ENCODE data around the gene TMEM258. TPM values are rescaled to one million over a fixed set of nuclear protein-coding genes. Genes with fewer than 3 reads are reported as not detected.

Gene TMEM258
- polyA plus RNA-seq, 3 donors from 2014 or later: 160 to 274 (median 225) TPM

DNA sequence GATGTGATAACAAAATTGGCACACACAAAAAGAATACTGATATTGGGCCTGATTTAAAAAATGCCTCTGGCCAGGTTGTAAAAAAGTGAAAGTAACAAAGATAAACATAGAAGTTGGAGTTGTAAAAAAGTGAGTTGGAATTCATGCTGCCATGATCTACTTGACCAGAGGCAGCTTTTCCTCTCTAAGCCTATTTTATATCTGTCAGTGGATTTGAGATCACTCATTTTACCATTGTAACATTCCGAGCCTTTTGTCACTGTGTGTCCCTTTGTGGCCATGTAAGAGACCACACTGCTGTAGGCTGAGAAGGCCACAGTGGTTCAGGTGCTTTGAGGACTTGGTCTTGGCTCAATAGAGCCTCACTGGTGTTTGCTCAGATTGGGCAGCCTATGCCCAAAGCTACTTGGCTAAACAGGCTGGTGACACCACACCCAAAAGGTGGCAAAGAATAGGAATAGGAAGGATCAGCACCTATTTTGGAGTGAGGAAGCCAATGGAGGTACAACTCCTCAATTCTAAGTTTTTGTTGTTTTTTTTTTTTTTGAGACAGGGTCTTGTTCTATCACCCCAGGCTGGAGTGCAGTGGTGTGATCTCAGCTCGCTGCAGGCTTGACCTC, 7.4 kb upstream of the TMEM258 start:
- Mint-ChIP-seq H3K9me3 (no peaks in the 10 kb centered on the region), H3K36me3 (peaks cover 0 to 7% (median 4%) of the 10 kb centered on the region in 3 donors), H3K27ac (peak overlapping the region in 3 of 6 donors; percentile 12 to 58 (median 49)), H3K4me3 (no peak overlapping the region), H3K4me1 (peaks cover 7% of the 10 kb centered on the region in 2 donors), H3K27me3 (ENCODE audit: low read depth in 3 of 3) (peaks cover 0 to 1% (median 0%) of the 10 kb centered on the region in 3 donors)
- no peak for DNase-seq

DNA sequence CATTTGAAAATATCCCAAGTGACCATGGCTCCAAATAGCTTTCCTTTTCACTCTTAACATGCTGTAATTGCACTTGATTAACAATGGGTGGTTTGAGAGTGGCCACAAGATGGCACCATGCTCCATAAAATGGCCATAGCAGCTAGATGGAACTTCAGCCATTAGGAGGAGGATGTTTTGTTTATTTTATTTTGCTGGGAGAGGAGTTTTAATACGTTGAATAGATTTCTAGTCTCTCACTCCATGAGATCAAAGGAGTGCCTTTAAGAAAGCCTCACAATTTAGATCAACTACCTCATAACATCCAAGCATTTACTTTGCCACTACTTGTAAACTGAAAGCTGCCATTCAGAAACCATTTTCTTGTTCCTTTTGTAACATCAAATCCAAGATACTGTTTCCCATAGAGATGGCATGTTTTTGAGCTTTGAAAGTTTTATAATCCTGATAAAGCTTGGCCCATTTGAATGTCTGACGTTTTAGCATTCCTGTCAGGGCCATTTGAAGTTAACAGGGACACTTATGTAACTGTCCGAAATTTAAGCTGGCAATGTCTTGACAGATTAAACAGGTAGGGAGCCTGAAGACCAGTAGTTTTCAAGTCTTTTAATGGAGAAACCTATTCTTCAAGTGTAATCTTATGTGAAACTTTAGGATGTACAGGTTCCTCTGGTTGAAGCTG, 5.0 kb upstream of the TMEM258 start:
- Mint-ChIP-seq H3K27me3 (ENCODE audit: low read depth in 3 of 3) (peaks cover 0 to 6% (median 4%) of the 10 kb centered on the region in 3 donors), H3K36me3 (peaks cover 0 to 4% (median 0%) of the 10 kb centered on the region in 3 donors), H3K4me1 (peaks cover 12 to 19% of the 10 kb centered on the region in 2 donors), H3K9me3 (no peaks in the 10 kb centered on the region), H3K4me3 (no peak overlapping the region), H3K27ac (peak overlapping the region; percentile 31 to 73 (median 44))
- DNase-seq: peak; percentile 68 to 77 (median 70)

DNA sequence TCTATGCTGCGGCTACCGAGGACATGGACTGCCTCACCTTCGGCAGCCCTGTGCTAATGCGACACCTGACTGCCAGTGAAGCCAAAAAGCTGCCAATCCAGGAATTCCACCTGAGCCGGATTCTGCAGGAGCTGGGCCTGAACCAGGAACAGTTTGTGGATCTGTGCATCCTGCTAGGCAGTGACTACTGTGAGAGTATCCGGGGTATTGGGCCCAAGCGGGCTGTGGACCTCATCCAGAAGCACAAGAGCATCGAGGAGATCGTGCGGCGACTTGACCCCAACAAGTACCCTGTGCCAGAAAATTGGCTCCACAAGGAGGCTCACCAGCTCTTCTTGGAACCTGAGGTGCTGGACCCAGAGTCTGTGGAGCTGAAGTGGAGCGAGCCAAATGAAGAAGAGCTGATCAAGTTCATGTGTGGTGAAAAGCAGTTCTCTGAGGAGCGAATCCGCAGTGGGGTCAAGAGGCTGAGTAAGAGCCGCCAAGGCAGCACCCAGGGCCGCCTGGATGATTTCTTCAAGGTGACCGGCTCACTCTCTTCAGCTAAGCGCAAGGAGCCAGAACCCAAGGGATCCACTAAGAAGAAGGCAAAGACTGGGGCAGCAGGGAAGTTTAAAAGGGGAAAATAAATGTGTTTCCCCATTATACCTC, 3.6 kb upstream of the TMEM258 start:
- peaks cover 0 to 11% (median 4%) of the 10 kb centered on the region in 3 donors for H3K27me3 Mint-ChIP-seq (ENCODE audit: low read depth in 3 of 3)
- H3K9me3 Mint-ChIP-seq: no peaks in the 10 kb centered on the region
- H3K27ac Mint-ChIP-seq: peak overlapping the region in 2 of 6 donors; percentile 21 to 28
- H3K4me3 Mint-ChIP-seq: no peak overlapping the region
- H3K36me3 Mint-ChIP-seq: no peaks in the 10 kb centered on the region
- no peak for DNase-seq
- peaks cover 23 to 32% of the 10 kb centered on the region in 2 donors for H3K4me1 Mint-ChIP-seq

DNA sequence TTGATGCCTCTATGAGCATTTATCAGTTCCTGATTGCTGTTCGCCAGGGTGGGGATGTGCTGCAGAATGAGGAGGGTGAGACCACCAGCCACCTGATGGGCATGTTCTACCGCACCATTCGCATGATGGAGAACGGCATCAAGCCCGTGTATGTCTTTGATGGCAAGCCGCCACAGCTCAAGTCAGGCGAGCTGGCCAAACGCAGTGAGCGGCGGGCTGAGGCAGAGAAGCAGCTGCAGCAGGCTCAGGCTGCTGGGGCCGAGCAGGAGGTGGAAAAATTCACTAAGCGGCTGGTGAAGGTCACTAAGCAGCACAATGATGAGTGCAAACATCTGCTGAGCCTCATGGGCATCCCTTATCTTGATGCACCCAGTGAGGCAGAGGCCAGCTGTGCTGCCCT, 3.1 kb upstream of the TMEM258 start:
- Mint-ChIP-seq H3K36me3 (no peaks in the 10 kb centered on the region), H3K27me3 (ENCODE audit: low read depth in 3 of 3) (peaks cover 0 to 11% (median 4%) of the 10 kb centered on the region in 3 donors), H3K4me1 (peaks cover 22 to 36% of the 10 kb centered on the region in 2 donors), H3K27ac (peak overlapping the region in 2 of 6 donors; percentile 40 to 45), H3K4me3 (peak overlapping the region in 1 of 5 donors; percentile 24), H3K9me3 (no peaks in the 10 kb centered on the region)
- no peak for DNase-seq

DNA sequence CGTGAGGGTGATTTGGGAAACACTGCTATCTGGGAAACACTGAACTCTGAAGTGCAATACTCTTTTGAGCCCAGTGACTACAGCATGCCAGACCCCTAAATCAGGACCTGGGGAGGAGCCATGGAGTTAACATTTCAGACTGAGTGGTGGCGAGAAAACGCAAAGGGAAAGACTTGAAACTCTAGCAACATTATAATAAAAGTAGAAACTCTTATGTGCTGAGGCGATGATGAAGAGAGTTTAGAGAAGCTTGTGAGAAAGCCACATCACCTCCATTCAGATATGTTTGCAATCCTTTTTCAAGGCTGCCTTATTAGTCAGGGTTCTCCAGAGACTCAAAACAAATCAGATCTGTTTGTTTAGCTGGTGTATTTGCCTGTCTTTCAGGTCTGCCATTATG, 2.2 kb upstream of the TMEM258 start:
- DNase-seq: no peak
- Mint-ChIP-seq H3K27me3 (ENCODE audit: low read depth in 3 of 3) (peaks cover 0 to 13% (median 4%) of the 10 kb centered on the region in 3 donors), H3K4me1 (peaks cover 20 to 44% of the 10 kb centered on the region in 2 donors), H3K27ac (peak overlapping the region in 2 of 6 donors; percentile 40 to 57), H3K9me3 (no peaks in the 10 kb centered on the region), H3K36me3 (peaks cover 0 to 2% (median 0%) of the 10 kb centered on the region in 3 donors), H3K4me3 (no peak overlapping the region)

DNA sequence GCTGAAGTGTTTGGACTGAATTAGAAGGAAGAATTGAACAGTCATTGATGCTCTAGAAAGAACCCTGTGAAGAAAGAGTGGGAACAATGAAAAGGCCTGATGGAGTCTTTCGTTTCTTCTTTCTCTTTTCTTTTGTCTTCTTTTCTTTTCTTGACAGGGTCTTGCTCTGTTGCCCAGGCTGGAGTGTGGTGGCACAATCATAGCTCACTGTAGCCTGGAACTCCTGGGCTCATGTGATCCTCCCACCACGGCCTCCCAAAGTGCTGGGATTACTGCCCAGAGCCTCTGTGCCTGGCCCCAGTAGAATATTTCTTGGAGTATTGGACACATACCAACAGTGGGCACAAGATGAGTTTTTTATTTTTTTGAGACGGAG, 1.4 kb upstream of the TMEM258 start:
- peaks cover 0 to 13% (median 4%) of the 10 kb centered on the region in 3 donors for H3K27me3 Mint-ChIP-seq (ENCODE audit: low read depth in 3 of 3)
- H3K36me3 Mint-ChIP-seq: peaks cover 0 to 9% (median 0%) of the 10 kb centered on the region in 3 donors
- no peak for DNase-seq
- peak overlapping the region in 5 of 6 donors; percentile 57 to 99 (median 92) for H3K27ac Mint-ChIP-seq
- peaks cover 20 to 51% of the 10 kb centered on the region in 2 donors for H3K4me1 Mint-ChIP-seq
- no peaks in the 10 kb centered on the region for H3K9me3 Mint-ChIP-seq
- H3K4me3 Mint-ChIP-seq: peak overlapping the region; percentile 41 to 96 (median 92)

DNA sequence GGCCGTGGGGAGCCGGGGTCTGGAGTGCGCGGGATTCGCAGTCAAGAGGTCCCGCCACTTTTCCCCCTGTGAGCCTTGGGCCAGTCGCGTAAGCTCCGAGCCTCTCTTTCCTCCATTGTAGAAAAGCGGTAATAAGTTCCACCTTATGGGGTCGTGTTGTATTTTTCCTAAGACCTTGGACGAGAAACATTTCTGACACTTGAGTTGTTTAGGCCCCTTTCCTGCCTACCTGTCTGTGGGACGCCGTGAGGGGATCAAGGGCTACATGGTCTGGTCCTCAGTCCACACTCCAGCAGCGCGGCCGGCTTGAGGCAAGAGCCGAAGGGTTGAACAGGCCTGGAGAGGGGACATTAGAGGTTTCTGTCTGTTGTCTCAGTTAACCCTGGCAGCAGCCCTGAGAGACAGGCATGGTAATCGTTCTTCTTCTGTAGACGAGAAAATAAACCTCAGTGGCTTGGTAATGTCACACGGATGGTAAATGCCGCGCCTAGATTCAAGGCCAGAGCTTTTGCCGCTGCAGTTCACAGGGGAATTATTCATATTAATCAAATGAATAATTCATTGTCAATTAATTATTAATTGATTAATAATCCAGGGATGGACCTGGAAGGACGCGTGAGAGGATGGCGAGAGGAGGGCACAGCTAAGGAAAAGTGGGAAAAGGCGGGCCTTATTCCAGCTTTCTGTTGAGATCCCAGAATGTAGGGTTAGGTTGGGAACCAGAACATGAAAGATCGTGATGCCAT, 857 bp upstream of the TMEM258 start:
- no peak for DNase-seq
- peaks cover 20 to 57% of the 10 kb centered on the region in 2 donors for H3K4me1 Mint-ChIP-seq
- H3K27ac Mint-ChIP-seq: peak overlapping the region; percentile 88 to 99 (median 98)
- peaks cover 0 to 10% (median 0%) of the 10 kb centered on the region in 3 donors for H3K36me3 Mint-ChIP-seq
- H3K27me3 Mint-ChIP-seq (ENCODE audit: low read depth in 3 of 3): peaks cover 0 to 11% (median 4%) of the 10 kb centered on the region in 3 donors
- H3K4me3 Mint-ChIP-seq: peak overlapping the region; percentile 90 to 96 (median 95)
- no peaks in the 10 kb centered on the region for H3K9me3 Mint-ChIP-seq

DNA sequence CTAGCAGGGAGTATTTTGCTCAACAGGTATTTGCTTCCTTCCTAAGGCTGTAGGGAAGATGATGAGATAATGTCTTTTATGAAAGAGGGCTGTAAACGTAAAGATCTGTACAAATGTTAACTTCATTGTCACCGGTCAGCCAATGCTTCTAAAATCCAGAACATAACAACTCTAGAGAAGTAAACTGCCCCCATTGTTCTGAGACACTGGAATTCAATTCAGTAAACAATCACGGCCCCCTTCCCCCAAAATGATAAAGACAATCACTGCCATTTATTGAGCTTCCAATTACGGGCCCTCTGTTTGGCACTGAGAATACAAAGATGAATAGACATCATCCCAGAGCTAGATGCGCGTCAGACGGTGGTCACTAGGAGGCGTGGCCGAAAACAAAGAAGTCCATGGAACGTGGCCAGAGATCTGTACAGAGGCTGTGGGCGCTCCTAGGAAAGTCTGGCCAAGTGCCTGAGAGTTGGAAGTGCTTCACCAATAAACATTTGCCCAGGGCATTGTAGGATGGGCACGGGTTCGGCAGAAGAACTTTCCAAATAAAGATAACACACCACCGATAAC, 576 bp downstream of the TMEM258 start:
- peak overlapping the region; percentile 90 to 96 (median 95) for H3K4me3 Mint-ChIP-seq
- peaks cover 0 to 10% (median 0%) of the 10 kb centered on the region in 3 donors for H3K36me3 Mint-ChIP-seq
- peak; percentile 52 to 54 (median 53) for DNase-seq
- no peaks in the 10 kb centered on the region for H3K9me3 Mint-ChIP-seq
- peak overlapping the region; percentile 97 to 100 (median 99) for H3K27ac Mint-ChIP-seq
- peaks cover 0 to 11% (median 4%) of the 10 kb centered on the region in 3 donors for H3K27me3 Mint-ChIP-seq (ENCODE audit: low read depth in 3 of 3)
- peaks cover 15 to 50% of the 10 kb centered on the region in 2 donors for H3K4me1 Mint-ChIP-seq

DNA sequence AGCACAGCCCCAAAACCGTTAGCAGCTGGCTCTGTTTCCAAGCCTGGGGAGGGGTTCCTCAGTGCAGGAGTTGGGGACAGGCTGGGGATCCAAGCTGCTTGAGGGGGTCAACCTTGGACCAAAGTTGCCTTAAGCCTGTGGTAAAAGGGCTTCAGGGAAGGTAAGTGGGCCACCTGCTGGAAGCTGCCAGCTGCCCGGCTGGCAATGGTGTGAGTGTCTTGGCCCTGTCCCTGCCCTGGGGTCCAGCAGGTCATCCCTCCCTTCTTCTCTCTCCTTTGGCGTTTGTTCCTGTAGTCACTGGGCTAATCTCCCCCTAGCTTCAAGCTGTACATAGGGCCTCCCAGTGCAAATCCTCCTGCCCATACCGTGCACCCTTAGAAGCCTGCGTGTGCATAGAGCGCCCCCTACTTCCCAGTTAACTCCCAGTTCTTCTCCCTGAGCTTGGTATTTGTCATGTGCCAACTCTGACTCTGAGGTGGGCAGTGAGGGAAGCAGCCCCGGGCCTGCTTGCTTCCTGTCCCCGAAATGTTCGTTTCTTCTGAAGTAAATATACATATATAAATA, 4.4 kb downstream of the TMEM258 start:
- H3K27ac Mint-ChIP-seq: peak overlapping the region in 1 of 6 donors; percentile 55
- H3K9me3 Mint-ChIP-seq: no peaks in the 10 kb centered on the region
- H3K27me3 Mint-ChIP-seq (ENCODE audit: low read depth in 3 of 3): peaks cover 0 to 10% (median 4%) of the 10 kb centered on the region in 3 donors
- H3K4me3 Mint-ChIP-seq: no peak overlapping the region
- H3K4me1 Mint-ChIP-seq: peaks cover 13 to 41% of the 10 kb centered on the region in 2 donors
- H3K36me3 Mint-ChIP-seq: peaks cover 2 to 10% (median 5%) of the 10 kb centered on the region in 3 donors
- DNase-seq: no peak

DNA sequence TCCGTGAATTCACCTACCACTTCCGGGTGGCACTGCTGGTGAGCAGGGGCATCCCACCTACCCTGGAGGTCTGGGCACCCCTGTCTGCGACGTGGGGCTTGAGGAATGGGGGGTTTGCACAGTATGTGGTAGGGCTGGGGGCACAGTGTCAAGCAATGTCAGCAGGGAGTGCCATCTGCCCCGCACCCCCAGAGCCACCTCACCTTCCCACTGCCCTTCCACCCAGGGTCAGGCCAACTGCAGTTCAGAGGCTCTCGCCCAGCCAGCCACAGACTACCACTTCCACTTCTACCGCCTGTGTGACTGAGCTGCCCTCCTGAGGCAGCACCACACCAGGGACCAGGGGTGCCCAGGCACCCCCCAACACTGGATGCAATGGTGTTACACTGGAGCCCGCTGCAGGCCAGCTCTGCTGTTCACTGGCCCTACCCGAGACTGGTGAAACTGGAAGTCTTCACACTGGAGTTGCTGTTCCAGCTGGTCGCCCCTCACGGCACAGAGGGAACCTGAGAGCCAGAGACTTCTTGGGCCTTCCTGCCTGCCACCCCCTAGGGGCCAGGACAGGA, 6.5 kb downstream of the TMEM258 start:
- H3K36me3 Mint-ChIP-seq: peaks cover 2 to 10% (median 5%) of the 10 kb centered on the region in 3 donors
- DNase-seq: no peak
- no peak overlapping the region for H3K4me3 Mint-ChIP-seq
- H3K4me1 Mint-ChIP-seq: peaks cover 1 to 25% of the 10 kb centered on the region in 2 donors
- peak overlapping the region in 1 of 6 donors; percentile 42 for H3K27ac Mint-ChIP-seq
- H3K9me3 Mint-ChIP-seq: no peaks in the 10 kb centered on the region
- H3K27me3 Mint-ChIP-seq (ENCODE audit: low read depth in 3 of 3): peaks cover 0 to 2% (median 0%) of the 10 kb centered on the region in 3 donors

DNA sequence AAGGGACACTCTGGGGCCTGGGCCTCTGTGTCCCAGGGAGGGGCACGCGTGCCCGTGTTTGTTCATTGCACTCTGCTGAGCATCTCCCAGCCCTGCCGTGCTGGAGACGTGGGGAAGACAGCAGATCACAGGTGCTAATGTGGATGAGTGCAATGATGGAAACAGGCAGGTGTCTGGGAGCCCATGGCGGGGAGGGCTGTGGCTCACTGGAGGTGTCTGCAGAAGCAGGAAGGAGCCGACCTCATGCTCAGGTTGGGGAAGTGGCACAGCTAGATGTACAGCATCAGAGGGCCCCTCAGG, 7.9 kb downstream of the TMEM258 start:
- peaks cover 1 to 11% of the 10 kb centered on the region in 2 donors for H3K4me1 Mint-ChIP-seq
- DNase-seq: no peak
- no peaks in the 10 kb centered on the region for H3K27me3 Mint-ChIP-seq (ENCODE audit: low read depth in 3 of 3)
- peaks cover 2 to 7% (median 5%) of the 10 kb centered on the region in 3 donors for H3K36me3 Mint-ChIP-seq
- H3K27ac Mint-ChIP-seq: no peak overlapping the region
- no peaks in the 10 kb centered on the region for H3K9me3 Mint-ChIP-seq
- H3K4me3 Mint-ChIP-seq: no peak overlapping the region

DNA sequence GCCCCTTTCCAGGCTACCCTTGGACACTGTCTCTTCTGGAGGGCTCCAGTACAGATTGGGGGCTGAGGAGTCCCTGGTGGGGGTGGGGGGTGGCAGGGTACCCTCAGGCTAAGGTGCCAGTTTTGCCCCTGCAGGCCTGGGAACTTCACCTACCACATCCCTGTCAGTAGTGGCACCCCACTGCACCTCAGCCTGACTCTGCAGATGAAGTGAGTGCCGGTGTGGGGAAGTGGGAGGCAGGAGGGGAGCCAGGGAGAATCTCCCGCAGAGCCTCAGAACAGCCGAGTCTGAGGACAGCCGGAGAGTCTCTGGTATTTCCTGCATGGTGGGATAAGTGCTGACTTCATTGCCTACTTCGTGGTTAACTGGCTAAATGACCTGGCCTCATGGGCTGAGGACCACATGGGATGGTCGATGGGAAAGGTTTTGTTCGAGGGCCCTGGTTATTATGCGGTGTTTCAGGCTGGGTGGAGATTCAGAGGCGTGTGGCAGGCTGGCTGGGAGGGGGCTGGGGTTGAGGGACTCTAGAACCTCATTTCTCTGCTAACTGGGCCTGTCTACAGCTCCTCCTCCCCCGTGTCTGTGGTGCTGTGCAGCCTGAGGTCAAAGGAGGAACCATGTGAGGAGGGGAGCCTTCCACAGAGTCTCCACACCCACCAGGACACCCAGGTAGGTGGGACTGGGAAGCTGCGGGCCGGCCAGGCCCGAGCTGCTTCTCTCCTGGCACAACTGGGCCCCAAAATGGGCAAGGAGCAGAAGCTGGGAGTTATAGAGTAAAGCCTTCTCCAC, 8.5 kb downstream of the TMEM258 start:
- H3K4me3 Mint-ChIP-seq: no peak overlapping the region
- peaks cover 1 to 7% of the 10 kb centered on the region in 2 donors for H3K4me1 Mint-ChIP-seq
- H3K27me3 Mint-ChIP-seq (ENCODE audit: low read depth in 3 of 3): no peaks in the 10 kb centered on the region
- no peak for DNase-seq
- peak overlapping the region in 1 of 6 donors; percentile 64 for H3K27ac Mint-ChIP-seq
- H3K9me3 Mint-ChIP-seq: no peaks in the 10 kb centered on the region
- peaks cover 2 to 5% (median 2%) of the 10 kb centered on the region in 3 donors for H3K36me3 Mint-ChIP-seq

Measured in immature natural killer cell (primary cell).